Measurements from ENCODE around the gene WWOX.

The WWOX gene

GRCh38 chr16:78768226-78768625 is 668.8 kb downstream of the WWOX start:
- DNase-seq (ENCODE audit: low spot score): no peak

DNA sequence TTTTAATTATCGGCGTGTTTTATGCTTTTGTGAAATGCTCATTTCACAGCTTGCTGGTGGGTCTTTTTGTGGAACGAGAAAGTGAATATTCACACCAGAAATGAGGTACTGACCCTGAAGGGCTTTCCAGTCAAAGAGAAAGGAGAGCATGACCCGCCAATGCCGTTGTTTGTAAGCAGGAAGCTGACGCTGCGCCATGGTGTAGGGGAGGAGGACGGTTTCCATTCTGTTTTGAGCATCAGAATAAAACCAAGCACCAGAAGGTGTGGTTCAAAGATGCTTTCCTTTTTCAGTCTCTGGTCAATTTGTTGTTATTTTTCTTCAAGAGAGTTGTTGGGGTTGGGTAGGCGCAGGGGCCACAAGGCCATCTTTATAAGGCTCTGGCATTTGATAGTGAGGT is 669.3 kb downstream of the WWOX start:
- DNase-seq (ENCODE audit: low spot score): no peak

GRCh38 chr16:78770353-78771091 is 671.1 kb downstream of the WWOX start:
- peak; percentile 57 for DNase-seq (ENCODE audit: low spot score)

GRCh38 chr16:78773291-78773702 is 673.8 kb downstream of the WWOX start:
- no peak for DNase-seq (ENCODE audit: low spot score)

- no peak for DNase-seq (ENCODE audit: low spot score)
Observed at GRCh38 chr16:78773706-78774105, 674.3 kb downstream of the WWOX start.

DNA sequence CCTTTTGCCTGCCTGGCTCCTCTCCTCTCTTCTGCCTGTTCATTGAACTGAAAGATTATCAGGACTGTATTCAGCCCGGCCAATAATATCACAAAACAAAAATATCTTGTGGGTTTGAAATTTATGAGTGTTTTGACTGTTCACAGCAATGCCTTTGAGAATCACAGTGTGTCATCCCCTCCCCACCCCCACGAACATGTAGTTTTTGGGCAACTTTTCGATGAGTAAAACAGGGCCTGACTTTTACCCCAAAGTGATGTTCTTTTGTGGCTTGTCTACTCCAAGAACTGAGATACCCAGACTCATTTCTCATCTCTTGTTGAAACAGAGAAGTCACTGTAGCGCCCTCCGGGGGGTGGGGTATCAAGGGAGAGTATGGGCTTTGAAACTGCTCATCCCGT is 675.7 kb downstream of the WWOX start:
- DNase-seq (ENCODE audit: low spot score): no peak

- DNase-seq (ENCODE audit: low spot score): no peak
Observed at GRCh38 chr16:78778101-78779004, 678.9 kb downstream of the WWOX start.

GRCh38 chr16:78780808-78781207 is 681.4 kb downstream of the WWOX start:
- no peak for DNase-seq (ENCODE audit: low spot score)

DNA sequence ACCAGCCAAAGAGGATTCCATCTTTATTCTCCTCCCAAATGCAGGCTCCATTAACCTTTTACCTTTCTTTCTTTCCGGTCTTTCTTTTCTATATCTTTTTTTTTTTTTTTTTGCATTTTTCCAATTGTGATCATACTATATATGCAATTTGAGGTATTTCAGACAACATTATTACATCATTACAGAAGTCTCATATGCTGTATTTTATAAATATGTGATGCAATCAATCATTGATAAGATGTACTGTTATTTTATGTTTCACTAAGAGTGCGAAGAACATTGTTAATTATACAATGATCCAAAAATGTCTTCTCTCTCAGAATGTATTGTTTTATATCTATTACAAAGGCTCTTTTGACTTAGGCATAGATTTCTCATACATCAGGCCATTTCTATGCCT is 683.1 kb downstream of the WWOX start:
- no peak for DNase-seq (ENCODE audit: low spot score)

DNA sequence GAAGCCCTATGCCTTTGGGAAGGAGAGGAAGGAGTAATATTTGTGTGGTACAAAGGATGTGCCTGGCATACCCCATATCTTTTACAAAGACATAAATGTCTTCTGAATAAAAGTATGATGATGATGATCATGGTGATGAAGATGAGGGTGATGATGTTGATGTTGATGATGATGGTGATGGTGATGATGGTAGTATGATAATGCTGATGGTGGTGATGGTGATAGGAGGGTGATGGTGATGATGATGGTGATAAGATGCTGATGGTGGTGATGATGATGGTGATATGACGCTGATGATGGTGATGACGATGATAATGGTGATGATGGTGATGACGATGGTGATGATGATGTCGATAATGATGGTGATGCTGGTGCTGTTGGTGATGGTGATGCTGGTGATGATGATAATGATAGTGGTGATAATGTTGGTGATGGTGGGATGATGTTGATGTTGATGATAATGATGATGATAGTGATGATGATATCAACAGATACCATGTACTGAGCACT is 684.2 kb downstream of the WWOX start:
- DNase-seq (ENCODE audit: low spot score): no peak

DNA sequence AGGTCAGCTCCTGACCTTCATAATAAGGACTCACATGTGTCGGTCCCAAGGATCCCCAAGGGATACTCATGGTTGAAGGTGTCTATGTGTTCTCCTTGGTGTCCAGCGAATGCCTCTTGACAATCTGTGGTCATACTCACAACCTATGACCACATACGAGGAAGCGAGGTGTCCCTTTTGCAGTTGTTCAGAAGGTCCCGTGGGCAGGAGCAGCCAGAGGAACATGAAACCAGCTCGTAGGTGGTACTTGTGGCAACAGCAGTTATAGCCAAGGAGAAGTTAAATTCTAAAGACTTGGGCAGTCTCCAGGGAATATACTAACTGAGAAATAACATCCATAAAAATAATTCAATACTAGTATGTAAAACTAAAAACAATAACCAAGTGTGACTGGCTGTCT is 685.3 kb downstream of the WWOX start:
- no peak for DNase-seq (ENCODE audit: low spot score)

GRCh38 chr16:78785218-78785617 is 685.8 kb downstream of the WWOX start:
- DNase-seq (ENCODE audit: low spot score): no peak

DNA sequence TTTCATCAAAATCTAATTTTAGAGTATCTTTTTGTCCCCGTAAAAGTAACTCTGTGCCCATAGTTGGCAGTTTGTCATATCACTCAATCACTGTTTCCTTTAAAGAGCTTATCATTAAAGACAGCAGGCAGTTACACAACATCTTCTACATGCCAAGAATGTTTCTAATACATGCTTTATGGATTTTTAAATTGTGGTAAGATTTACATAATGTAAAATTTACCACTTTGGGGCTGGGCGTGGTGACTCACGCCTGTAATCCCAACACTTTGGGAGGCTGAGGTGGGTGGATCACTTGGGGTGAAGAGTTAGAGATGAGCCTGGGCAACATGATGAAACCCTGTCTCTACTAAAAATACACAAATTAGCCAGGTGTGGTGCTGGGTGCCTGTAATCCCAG is 687.2 kb downstream of the WWOX start:
- no peak for DNase-seq (ENCODE audit: low spot score)

DNA sequence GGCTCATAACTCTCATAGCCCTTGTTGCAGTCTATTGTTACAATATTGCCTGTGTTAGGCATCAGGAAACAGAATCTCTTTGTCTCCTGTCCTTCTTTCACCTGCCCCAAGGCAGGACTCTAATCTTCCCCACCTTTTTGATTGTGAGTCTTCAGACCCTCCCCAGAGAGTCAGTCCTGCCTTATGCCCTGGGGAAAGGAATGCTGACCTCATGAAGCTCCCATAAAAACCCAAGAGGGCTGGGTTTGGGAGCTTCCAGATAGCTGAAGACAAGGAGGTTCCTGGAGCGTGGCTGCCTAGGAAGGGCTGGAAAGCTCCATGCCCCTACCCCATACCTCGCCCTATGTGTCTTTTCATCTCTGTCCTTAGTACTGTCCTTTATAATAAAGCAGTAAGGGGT is 688.8 kb downstream of the WWOX start:
- no peak for DNase-seq (ENCODE audit: low spot score)

GRCh38 chr16:78788696-78789095 is 689.2 kb downstream of the WWOX start:
- no peak for DNase-seq (ENCODE audit: low spot score)

GRCh38 chr16:78789561-78789960 is 690.1 kb downstream of the WWOX start:
- no peak for DNase-seq (ENCODE audit: low spot score)

GRCh38 chr16:78791011-78791410 is 691.6 kb downstream of the WWOX start:
- no peak for DNase-seq (ENCODE audit: low spot score)

DNA sequence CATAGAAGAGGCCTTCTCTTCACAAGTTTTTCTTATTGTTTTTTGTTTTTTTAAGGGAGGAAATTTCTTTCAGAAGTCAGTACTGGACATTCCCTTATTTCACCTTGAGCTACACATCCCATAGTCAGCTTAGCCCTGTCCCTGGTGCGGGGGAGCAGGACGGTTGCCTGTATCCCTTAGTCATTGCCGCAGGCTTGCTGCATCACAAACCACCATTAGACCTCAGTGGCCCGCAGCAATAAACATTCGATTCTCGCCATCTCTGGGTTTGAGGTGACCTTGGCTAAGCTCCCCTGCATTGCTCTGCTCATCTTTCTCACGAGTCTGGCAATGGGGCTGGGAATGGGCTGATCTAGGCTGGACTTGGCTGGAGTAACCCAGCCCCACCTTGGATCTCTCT is 692.5 kb downstream of the WWOX start:
- DNase-seq (ENCODE audit: low spot score): no peak

- DNase-seq (ENCODE audit: low spot score): no peak
Observed at GRCh38 chr16:78792952-78793351, 693.5 kb downstream of the WWOX start.

GRCh38 chr16:78794581-78795250 is 695.3 kb downstream of the WWOX start:
- no peak for DNase-seq (ENCODE audit: low spot score)

- DNase-seq (ENCODE audit: low spot score): no peak
Observed at GRCh38 chr16:78795433-78795832, 696.0 kb downstream of the WWOX start.

DNA sequence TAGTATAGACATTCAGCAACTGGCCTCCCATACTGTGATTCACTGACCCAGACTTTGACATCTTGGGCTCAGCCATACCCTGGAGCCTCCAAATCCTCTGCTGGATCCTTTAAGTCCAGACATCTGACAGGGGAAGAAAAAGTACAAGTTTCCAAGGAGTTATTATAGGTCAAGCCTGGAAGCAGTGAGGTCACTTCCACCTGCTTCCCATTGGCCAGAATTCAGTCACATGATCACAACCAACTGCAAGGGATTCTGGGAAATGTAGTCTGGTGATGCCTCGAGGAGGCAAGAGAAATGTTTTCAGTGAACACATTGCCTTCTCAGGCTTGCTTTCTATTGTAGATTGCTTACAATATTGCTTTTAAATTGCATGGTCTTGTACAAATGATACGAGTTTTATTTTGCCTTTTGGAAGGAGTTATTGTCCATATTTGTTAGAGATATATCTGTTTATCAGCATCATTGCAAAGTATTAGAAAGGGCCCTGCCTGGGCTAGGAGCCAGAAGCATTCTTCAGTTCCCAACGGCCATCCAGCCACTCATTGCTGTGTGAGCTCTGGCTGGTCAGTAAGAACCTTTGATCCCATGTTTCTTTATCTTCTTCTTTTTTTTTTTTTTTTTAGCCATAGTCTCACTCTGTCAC is 696.9 kb downstream of the WWOX start:
- peak; percentile 41 for DNase-seq (ENCODE audit: low spot score)

Measured in hematopoietic multipotent progenitor cell treated with erythropoietin and hydrocortisone succinate and interleukin-3 and kit ligand, for 15 days (in vitro differentiated cells).